Epithelial cell of proximal tubule (primary cell): ENCODE measurements around the gene LIME1. TPM values are rescaled to one million over a fixed set of nuclear protein-coding genes. Genes with fewer than 3 reads are reported as not detected.

ENCODE experiments used
- DNase-seq: peaks from one replicate; pipeline ENCODE4 v3.0.0-alpha.2; 2011; ENCODE audit warnings: low read depth
- H3K4me3 ChIP-seq: 2 replicates; pipeline ENCODE4 v1.5.1; 2011; ENCODE audit warnings: low read depth, mild to moderate bottlenecking, low read length
- CTCF ChIP-seq: conservative IDR thresholded peaks from 2 replicates; pipeline ENCODE4 v1.5.1; 2012; ENCODE audit warnings: low read depth, mild to moderate bottlenecking, low read length
- total RNA-seq: library from RNA; depleted of rRNA; stranded (reverse); fragments of >200 nt; gene quantifications from 2 replicates; pipeline ENCODE4 v1.2.3, GENCODE V29; 2015

LIME1 gene
- total RNA-seq, 1 donor from 2014 or later, result 19.1 TPM

- peak; percentile 56 for TF ChIP-seq CTCF
- DNase-seq, result no peak
- peak overlapping the region; percentile 90 for H3K4me3 ChIP-seq
These were observed 29.5 kb upstream of the LIME1 start for GRCh38 chr20:63706852-63707557.

DNA sequence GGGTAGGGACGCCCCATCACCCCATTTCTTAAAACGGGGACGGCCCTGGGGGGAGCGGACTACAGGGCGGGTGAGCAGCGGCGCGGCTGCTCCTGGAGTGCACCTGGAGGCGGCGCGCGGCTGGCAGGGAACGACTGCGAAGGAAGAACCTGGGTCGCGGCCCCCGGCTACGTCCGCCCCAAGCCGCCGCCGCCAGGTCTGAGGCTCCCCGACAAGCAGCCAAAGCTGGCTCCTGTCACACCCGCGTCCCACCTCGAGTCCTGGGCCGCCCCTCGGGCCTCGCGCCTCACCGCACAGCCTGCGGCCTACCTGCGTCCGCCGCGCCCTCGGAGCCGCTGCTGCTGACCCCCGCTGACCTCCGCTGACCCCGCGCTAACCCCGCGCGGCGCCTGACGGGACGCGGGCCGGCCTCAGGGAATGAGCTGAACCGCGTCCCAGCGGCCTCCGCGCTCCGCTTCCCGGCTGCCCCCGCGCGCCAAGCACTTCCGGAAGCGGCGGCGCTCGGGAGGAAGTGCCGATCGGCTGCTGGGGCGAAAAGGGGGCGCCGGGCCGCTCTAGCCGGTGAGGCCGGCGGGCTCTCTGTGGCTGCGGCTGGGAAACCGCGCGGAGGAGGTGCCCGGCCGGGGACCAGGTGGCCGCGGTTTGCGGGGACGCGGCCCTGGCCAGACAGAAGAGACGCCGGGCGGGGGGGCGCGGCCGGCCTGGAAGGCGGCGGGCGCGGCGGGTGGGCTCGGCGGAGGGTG lies 28.7 kb upstream of the LIME1 start, which contains the start of the genes ARFRP1 and ZGPAT:
Gene ARFRP1, minus strand, starts transcription at position 419 of the 743 bp plus-strand sequence. CDS start 885 bp downstream, outside the sequence.
Gene ZGPAT, plus strand, starts transcription at position 482 of the 743 bp plus-strand sequence. CDS start 542 bp downstream, outside the sequence.
- TF ChIP-seq CTCF, result no peak
- DNase-seq, result no peak

GRCh38 chr20:63708301-63709148 lies 27.9 kb upstream of the LIME1 start:
- no peak for TF ChIP-seq CTCF
- peak overlapping the region; percentile 90 for H3K4me3 ChIP-seq
- DNase-seq, result no peak

More for the DNA sequence above, 28.7 kb upstream of the LIME1 start, which contains the start of the genes ARFRP1 and ZGPAT:
- H3K4me3 ChIP-seq, result peak within 1 kb of the TSS; percentile 90

DNA sequence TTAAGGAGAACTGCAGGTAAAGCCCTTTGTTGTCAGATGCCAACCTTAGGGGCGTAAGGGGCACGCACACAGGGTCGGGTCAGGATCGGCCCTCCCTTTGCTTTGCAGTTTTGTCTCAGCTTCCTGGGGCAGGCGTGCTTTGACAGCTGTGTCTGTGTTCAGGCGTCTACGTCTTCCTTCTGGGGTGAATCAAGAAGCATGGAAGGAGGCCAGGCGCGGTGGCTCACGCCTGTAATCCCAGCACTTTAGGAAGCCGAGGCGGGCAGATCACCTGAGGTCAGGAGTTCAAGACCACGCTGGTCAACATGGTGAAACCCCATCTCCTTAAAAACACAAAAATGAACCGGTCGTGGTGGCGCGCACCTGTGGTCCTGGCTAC lies 27.3 kb upstream of the LIME1 start:
- no peak for DNase-seq
- no peak for TF ChIP-seq CTCF
- H3K4me3 ChIP-seq, result peak overlapping the region; percentile 90

DNA sequence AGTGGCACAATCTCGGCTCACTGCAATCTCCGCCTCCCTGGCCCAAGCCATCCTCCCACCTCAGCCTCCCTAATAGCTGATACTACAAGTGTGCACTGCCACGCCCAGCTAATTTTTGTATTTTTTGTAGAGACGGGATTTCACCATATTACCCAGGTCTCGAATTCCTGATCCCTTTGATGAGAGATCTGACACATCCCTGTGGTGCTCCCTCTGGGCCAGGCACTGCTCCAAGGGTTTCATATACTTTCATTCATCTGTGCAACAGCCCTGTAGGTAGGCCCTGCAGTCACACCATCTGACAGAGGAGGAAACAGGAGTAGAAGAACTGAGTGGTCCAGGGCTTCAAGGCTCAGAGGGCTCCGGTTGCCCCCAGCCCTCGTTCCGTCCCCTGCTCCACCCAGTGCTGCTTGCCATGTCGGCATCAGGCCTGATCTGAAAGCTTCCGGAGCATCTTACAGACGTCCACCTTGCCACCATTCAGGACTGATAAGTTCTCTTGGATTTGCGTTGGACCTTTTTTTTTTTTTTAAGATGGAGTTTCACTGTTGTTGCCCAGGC lies 25.3 kb upstream of the LIME1 start:
- no peak for DNase-seq
- H3K4me3 ChIP-seq, result no peak overlapping the region
- no peak for TF ChIP-seq CTCF

DNA sequence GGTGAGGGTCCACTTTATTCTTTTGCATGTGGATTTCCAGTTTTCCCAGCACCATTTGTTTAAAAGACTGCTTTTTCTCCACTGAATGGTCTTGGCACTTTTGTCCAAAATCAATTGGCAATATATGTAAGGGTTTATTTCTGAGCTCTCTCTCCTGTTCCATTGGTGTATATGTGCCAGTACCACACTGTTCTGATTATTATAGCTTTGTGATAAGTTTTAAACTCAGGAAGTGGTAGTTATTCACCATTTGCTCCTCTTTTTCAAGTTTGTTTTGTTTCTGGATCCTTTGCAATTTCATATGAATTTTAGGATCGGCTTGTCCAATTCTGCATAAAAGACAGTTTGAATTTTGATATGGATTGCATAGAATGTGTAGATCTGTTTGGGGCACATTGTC lies 24.3 kb upstream of the LIME1 start:
- TF ChIP-seq CTCF, result no peak
- no peak overlapping the region for H3K4me3 ChIP-seq
- DNase-seq, result no peak
